Right lobe of liver (tissue), 6 donors: ENCODE results near the gene NT5C1A. TPM values are rescaled to one million over a fixed set of nuclear protein-coding genes. Genes with fewer than 3 reads are reported as not detected.
A peak's percentile ranks its signal among the peaks of the same experiment; 100 is the strongest.

Experiments used
- ATAC-seq, 4 donors: fragments of 200-7000 bp; cut with Tn5 transposase; one replicate each; pipeline ENCODE4 v1.9.1; 2020; ENCODE audit warnings: mild to moderate bottlenecking in 4 of 4, moderate library complexity in 4 of 4
- DNase-seq, 3 donors: peaks; one replicate each; pipeline ENCODE4 v3.0.0-alpha.2; 2020
- H3K27ac ChIP-seq, 3 donors: fragments of 200-600 bp; one replicate each; pipeline ENCODE4 v1.8.0; 2022
- H3K27me3 ChIP-seq, 2 donors: fragments of 200-600 bp; one replicate each; pipeline ENCODE4 v1.8.0; 2022
- H3K36me3 ChIP-seq, 4 donors: fragments of 200-600 bp; sonication (generic) in 1 of 4; one replicate each; pipeline versions ENCODE4 v1.5.1 to v1.8.0; 2017 to 2022; ENCODE audit warnings: control low read depth in 1 of 4
- H3K4me1 ChIP-seq, 4 donors: fragments of 200-600 bp; sonication (generic) in 1 of 4; one replicate each; pipeline versions ENCODE4 v1.5.1 to v1.8.0; 2017 to 2022; ENCODE audit warnings: control low read depth in 1 of 4
- H3K4me3 ChIP-seq, 3 donors: fragments of 200-600 bp; one replicate each; pipeline ENCODE4 v1.8.0; 2022
- H3K9me3 ChIP-seq, 4 donors: fragments of 200-600 bp; sonication (generic) in 1 of 4; one replicate each; pipeline versions ENCODE4 v1.5.1 to v1.8.0; 2017 to 2022; ENCODE audit warnings: control low read depth in 1 of 4
- POLR2A ChIP-seq: fragments of 450-650 bp; IDR thresholded peaks from one replicate; pipeline ENCODE4 v1.6.1; 2017; ENCODE audit warnings: antibody characterized with exemption, mild to moderate bottlenecking
- WGBS: methylation state at CpG from one replicate; pipeline ENCODE4 v1.1.6; 2018; ENCODE audit warnings: low coverage, low lambda C conversion rate; ENCODE audit not compliant: insufficient coverage; ENCODE audit errors: missing lambda C conversion rate; 5-methylcytosine and 5-hydroxymethylcytosine counted together
- intact Hi-C, 2 donors: fragments of 100-400 bp; cut with DNase I; formaldehyde crosslinking; loops; one replicate each; pipeline versions ENCODE4 v1.11.2 to v1.14.1; 2022
- total RNA-seq, 6 experiments: library from RNA; depleted of rRNA in 2 of 6; stranded (reverse); fragments of >200 nt in 2 of 6; fragmentation: NEBNext Ultra II Directional in 3 of 6; extraction: Animal tissue kit (Norgen Biotek cat#: 25700) in 3 of 6; gene quantifications; one replicate each; pipeline versions ENCODE4 v1.1.0 to v1.2.4, GENCODE V29; 2016 to 2023
- TF ChIP-seq, protein P1 (sequence below), 4 donors: fragments of 200-600 bp in 3 of 4; fragments of 450-650 bp in 1 of 4; IDR thresholded peaks; one replicate each; pipeline versions ENCODE4 v1.5.1 to v1.8.0; 2016 to 2022; ENCODE audit warnings: antibody characterized with exemption in 4 of 4, mild to moderate bottlenecking in 2 of 4
- donor health status: DM: no; HTN: yes; CAD: no.
- donor health status: DM: no; HTN: no; CAD: no.
- donor health status: DM: no; HTN: no; CAD: no.
- donor health status: DM: no; HTN: yes; CAD: no.
- donor health status: DM: no; HTN: yes; CAD: no.

The NT5C1A gene
- total RNA-seq, 6 experiments from 2014 or later, result not detected

DNA sequence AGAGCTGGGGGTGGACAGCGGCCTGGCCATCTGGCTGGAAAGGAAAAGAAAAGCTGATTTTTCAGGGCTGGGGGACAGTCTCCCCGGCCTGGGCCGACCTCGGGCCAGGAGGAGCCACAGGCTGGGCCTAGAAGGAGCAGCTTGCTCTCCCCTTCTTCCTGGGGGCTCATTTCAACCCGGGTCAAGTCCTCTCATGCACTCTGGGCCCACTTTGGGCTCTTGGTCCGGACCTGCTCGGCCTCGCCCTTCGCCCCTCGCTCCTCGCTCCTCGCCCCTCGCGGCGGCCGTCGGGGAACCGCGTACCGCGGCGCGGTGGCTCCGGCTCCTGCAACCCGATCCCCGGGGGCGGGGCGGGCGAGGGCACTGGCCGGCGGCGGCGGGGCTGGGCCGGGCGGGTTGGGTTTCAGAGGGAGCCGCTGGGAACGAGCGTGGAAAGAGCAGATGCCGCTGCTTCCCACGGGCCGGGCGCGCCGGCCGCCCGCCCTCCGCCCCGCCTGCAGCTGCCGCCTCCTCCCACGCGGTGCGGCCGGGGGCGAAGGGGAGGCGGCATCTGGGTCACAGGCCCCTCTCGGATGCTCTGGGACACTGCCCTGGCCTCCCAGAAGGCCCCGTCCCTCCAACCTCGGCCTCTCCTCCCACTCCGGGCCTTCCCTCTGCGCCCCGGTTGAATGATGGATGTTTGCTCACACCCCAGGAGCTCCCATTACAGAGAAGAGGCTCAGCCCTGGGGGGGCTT lies 39.1 kb downstream of the NT5C1A start:
- DNase-seq (peak in 2 of 3 donors; percentile 40 to 60), ATAC-seq (peak; percentile 63 to 74 (median 66))
- 71% methylated on average over 1 of the region's 61 CpGs for WGBS
- no peaks in the 10 kb centered on the region for H3K9me3 ChIP-seq
- H3K27ac ChIP-seq, result no peak overlapping the region
- TF ChIP-seq POLR2A, result no peak
- TF ChIP-seq, protein P1, sequence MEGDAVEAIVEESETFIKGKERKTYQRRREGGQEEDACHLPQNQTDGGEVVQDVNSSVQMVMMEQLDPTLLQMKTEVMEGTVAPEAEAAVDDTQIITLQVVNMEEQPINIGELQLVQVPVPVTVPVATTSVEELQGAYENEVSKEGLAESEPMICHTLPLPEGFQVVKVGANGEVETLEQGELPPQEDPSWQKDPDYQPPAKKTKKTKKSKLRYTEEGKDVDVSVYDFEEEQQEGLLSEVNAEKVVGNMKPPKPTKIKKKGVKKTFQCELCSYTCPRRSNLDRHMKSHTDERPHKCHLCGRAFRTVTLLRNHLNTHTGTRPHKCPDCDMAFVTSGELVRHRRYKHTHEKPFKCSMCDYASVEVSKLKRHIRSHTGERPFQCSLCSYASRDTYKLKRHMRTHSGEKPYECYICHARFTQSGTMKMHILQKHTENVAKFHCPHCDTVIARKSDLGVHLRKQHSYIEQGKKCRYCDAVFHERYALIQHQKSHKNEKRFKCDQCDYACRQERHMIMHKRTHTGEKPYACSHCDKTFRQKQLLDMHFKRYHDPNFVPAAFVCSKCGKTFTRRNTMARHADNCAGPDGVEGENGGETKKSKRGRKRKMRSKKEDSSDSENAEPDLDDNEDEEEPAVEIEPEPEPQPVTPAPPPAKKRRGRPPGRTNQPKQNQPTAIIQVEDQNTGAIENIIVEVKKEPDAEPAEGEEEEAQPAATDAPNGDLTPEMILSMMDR (IDR thresholded peaks at IDR 0.05), result no peak
- H3K27me3 ChIP-seq, result no peaks in the 10 kb centered on the region
- intact Hi-C loops, result no loop called here
- H3K4me1 ChIP-seq, result no peaks in the 10 kb centered on the region
- H3K4me3 ChIP-seq, result no peak overlapping the region
- H3K36me3 ChIP-seq, result no peaks in the 10 kb centered on the region

DNA sequence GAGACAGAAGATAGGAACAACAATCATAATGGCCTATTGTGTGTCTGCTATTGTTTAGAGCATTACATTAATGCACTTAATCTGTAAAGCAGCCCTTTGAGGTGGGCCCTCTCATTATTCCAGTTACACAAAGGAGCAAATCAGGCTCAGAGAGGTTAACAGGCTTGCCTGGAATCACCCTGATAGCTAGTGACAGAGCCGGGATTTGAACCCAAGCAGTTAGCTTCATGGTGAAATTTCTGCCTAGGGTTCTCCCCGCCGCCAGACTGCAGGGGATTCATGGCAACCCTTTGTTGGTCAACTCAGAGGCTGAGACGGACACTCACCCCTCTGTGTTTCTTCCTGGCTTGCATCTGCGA lies 39.6 kb downstream of the NT5C1A start:
- Histone ChIP-seq H3K27ac (no peak overlapping the region), H3K4me3 (no peak overlapping the region), H3K27me3 (no peaks in the 10 kb centered on the region), H3K9me3 (no peaks in the 10 kb centered on the region), H3K36me3 (no peaks in the 10 kb centered on the region), H3K4me1 (no peaks in the 10 kb centered on the region)
- DNase-seq (no peak), ATAC-seq (no peak)
- no peak for TF ChIP-seq POLR2A
- TF ChIP-seq, protein P1 (IDR thresholded peaks at IDR 0.05), result no peak
- 76% methylated on average over 3 of the region's 5 CpGs for WGBS
- intact Hi-C loops, result no loop called here

DNA sequence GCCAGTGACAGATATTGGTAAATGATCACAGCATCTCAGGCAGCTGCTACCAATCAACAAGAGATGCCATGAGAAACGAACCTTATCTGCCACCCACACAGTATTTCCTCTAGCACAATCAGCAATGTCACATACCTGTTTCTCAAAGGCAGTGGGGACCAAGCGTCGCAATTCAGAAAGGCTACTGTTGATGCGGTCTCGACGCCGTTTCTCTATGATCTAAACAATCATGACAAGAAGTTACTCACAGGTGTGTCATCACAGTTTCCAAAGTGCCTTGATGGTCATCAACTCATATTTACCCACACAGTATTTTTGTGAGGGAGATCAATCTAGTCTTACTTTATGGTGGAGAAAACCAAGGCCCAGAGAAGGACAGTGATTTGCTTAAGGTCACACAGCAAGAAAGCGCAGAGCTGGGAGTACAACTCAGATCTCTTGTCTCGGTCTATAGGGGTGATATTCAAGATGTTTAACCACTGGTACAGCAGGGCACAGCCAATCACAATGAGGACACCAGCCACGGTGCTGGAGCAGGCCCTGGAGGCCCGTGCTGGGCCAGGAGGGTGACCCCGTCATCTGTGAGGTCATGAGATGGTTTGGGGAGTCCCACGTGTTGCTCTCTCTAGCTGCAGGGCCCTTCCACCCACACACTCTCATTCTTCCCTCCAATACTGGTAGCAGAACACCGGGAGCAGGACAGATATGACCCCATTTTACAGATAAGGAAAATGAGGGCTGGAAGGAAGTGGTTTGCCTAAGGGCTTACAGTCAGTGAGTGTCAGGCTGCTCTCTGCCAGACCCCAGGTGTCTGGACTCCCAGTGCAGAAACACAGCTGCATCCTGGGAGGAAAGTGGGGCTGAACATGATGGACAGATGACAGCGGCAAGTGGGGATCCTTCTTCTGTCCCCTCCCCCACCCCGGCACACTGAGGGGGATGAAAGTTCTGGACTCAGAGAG lies 40.3 kb downstream of the NT5C1A start:
- TF ChIP-seq POLR2A, result no peak
- TF ChIP-seq, protein P1 (IDR thresholded peaks at IDR 0.05), result no peak
- Histone ChIP-seq H3K36me3 (no peaks in the 10 kb centered on the region), H3K27ac (no peak overlapping the region), H3K4me1 (no peaks in the 10 kb centered on the region), H3K9me3 (no peaks in the 10 kb centered on the region), H3K4me3 (no peak overlapping the region), H3K27me3 (no peaks in the 10 kb centered on the region)
- intact Hi-C loops, result no loop called here
- no peak for DNase-seq
- ATAC-seq, result no peak
- 65% methylated on average over 11 of the region's 16 CpGs for WGBS

DNA sequence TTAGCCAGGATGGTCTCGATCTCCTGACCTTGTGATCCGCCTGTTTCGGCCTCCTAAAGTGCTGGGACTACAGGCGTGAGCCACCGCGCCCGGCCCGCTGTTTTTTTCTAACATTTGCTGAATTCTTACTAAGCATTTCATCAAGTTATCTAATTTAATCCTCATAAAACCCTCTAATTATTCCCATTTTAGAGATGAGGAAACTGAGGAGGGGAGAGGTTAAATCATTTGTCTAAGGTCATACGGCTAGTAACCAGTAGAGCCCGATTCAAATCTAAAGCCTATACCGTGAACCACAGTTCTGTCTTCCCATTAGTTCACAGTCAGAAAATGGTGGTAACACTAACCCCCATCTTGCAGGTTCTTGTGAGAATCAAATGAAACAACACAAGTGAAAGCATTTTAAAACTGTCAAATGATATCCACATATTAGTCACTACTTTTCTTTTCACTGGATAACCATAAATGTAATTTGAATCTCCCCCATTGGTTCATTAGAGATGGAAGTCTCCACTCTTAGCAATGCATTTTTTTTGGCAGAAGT lies 43.0 kb downstream of the NT5C1A start:
- H3K36me3 ChIP-seq, result no peaks in the 10 kb centered on the region

More for the DNA sequence above, 43.0 kb downstream of the NT5C1A start:
- Histone ChIP-seq H3K9me3 (no peaks in the 10 kb centered on the region), H3K27me3 (no peaks in the 10 kb centered on the region), H3K4me1 (no peaks in the 10 kb centered on the region), H3K4me3 (no peak overlapping the region), H3K27ac (no peak overlapping the region)
- no peak for ATAC-seq
- DNase-seq, result no peak
- TF ChIP-seq POLR2A, result no peak
- TF ChIP-seq, protein P1 (IDR thresholded peaks at IDR 0.05), result no peak
- intact Hi-C loops, result no loop called here
- WGBS, result 91% methylated on average over 9 of the region's 11 CpGs
